ENCODE measurements around the gene HCN3. TPM values are rescaled to one million over a fixed set of nuclear protein-coding genes. Genes with fewer than 3 reads are reported as not detected.

The HCN3 gene
- polyA plus RNA-seq, 1 of the 3 experiments (the other 2 are of a cell fraction), result 9.7 TPM

GRCh38 chr1:155300024-155300423 lies 22.8 kb downstream of the HCN3 start:
- Histone ChIP-seq H3K27me3 (ENCODE audit: insufficient read depth) (no peaks in the 10 kb centered on the region), H3K4me2 (no peak overlapping the region), H4K20me1 (ENCODE audit: insufficient read depth) (no peaks in the 10 kb centered on the region), H3K79me2 (ENCODE audit: insufficient read depth) (no peaks in the 10 kb centered on the region), H3K9me3 (no peaks in the 10 kb centered on the region), H3F3A (replicated peaks; ENCODE audit: insufficient read depth) (no peaks in the 10 kb centered on the region), H3K27ac (ENCODE audit: low read depth in 2 of 2, low read length in 1 of 2) (no peak overlapping the region), H3K4me1 (ENCODE audit: control insufficient read depth in 1 of 2, insufficient read depth in 2 of 2, low read depth in 1 of 2, low read length in 1 of 2) (no peaks in the 10 kb centered on the region), H3K4me3 (ENCODE audit: low read depth in 2 of 2, low read length in 1 of 2) (no peak overlapping the region), H2AFZ (ENCODE audit: low read depth) (no peak overlapping the region), H3K9ac (no peak overlapping the region), H3K9me2 (no peaks in the 10 kb centered on the region), H3K36me3 (replicated peaks in 1 of 2; ENCODE audit: control insufficient read depth in 1 of 2, insufficient read depth in 2 of 2, low read length in 1 of 2) (no peaks in the 10 kb centered on the region)
- TF ChIP-seq GATA2 (CRISPR knock-in tag; IDR thresholded peaks at IDR 0.05) (no peak), EZH2phosphoT487 (IDR thresholded peaks at IDR 0.05; ENCODE audit: borderline replicate concordance, low read depth) (no peak), FOXM1 (IDR thresholded peaks at IDR 0.05; ENCODE audit: low read depth) (no peak), FOSL2 (IDR thresholded peaks at IDR 0.05; ENCODE audit: borderline replicate concordance, low read depth) (no peak), USF2 (IDR thresholded peaks at IDR 0.05; ENCODE audit: borderline replicate concordance, low read depth, low read length) (no peak), RAD21 (IDR thresholded peaks at IDR 0.05; ENCODE audit: low read length) (no peak), JUND (IDR thresholded peaks at IDR 0.05) (no peak), SIN3A (IDR thresholded peaks at IDR 0.05; ENCODE audit: borderline replicate concordance, low read depth, low read length) (no peak), POLR2AphosphoS5 (IDR thresholded peaks at IDR 0.05; ENCODE audit: low read depth, low read length) (no peak), RXRA (IDR thresholded peaks at IDR 0.05; ENCODE audit: borderline replicate concordance, low read depth) (no peak), ELF1 (IDR thresholded peaks at IDR 0.05) (no peak), MXI1 (IDR thresholded peaks at IDR 0.05; ENCODE audit: low read depth, low read length) (no peak), PBX3 (IDR thresholded peaks at IDR 0.05) (no peak), GABPA (IDR thresholded peaks at IDR 0.05; ENCODE audit: low read depth) (no peak), SMC3 (IDR thresholded peaks at IDR 0.05; ENCODE audit: low read depth, low read length) (no peak), TAF1 (IDR thresholded peaks at IDR 0.05; ENCODE audit: borderline replicate concordance, low read depth, low read length) (no peak)
- TF ChIP-seq, protein P1, sequence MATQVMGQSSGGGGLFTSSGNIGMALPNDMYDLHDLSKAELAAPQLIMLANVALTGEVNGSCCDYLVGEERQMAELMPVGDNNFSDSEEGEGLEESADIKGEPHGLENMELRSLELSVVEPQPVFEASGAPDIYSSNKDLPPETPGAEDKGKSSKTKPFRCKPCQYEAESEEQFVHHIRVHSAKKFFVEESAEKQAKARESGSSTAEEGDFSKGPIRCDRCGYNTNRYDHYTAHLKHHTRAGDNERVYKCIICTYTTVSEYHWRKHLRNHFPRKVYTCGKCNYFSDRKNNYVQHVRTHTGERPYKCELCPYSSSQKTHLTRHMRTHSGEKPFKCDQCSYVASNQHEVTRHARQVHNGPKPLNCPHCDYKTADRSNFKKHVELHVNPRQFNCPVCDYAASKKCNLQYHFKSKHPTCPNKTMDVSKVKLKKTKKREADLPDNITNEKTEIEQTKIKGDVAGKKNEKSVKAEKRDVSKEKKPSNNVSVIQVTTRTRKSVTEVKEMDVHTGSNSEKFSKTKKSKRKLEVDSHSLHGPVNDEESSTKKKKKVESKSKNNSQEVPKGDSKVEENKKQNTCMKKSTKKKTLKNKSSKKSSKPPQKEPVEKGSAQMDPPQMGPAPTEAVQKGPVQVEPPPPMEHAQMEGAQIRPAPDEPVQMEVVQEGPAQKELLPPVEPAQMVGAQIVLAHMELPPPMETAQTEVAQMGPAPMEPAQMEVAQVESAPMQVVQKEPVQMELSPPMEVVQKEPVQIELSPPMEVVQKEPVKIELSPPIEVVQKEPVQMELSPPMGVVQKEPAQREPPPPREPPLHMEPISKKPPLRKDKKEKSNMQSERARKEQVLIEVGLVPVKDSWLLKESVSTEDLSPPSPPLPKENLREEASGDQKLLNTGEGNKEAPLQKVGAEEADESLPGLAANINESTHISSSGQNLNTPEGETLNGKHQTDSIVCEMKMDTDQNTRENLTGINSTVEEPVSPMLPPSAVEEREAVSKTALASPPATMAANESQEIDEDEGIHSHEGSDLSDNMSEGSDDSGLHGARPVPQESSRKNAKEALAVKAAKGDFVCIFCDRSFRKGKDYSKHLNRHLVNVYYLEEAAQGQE (IDR thresholded peaks at IDR 0.05; ENCODE audit: low read depth, low read length), result no peak
- TF ChIP-seq, protein P2, sequence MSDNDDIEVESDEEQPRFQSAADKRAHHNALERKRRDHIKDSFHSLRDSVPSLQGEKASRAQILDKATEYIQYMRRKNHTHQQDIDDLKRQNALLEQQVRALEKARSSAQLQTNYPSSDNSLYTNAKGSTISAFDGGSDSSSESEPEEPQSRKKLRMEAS (IDR thresholded peaks at IDR 0.05; ENCODE audit: low read depth), result no peak
- 81% methylated on average over 8 of the region's 8 CpGs for whole genome bisulfite sequencing (ENCODE audit: low lambda C conversion rate)
- ChIA-PET CTCF (interaction anchor here (1.0 to 2.9 kb wide), 2 partner anchors 22 to 50 kb away, joined by 4 to 15 read pairs; no protein-coding TSS in a partner anchor), POLR2A (no interaction called here)
- no peak for DNase-seq
